B cell (primary cell): Measurements from ENCODE around the gene ZBTB7A. TPM values are rescaled to one million over a fixed set of nuclear protein-coding genes. Genes with fewer than 3 reads are reported as not detected.

Experiments used
- ATAC-seq: fragments of 200-7000 bp; cut with Tn5 transposase; one replicate; pipeline ENCODE4 v1.10.0; 2021; ENCODE audit warnings: low read depth, mild to moderate bottlenecking, moderate number of reproducible peaks, moderate library complexity
- CTCF ChIA-PET: fragments of 350-600 bp; sonication (Branson Sonifier 250); formaldehyde crosslinking; loops from one replicate; lab custom pipeline; 2021; ENCODE audit warnings: antibody characterized with exemption, inconsistent platforms; lab: Charles Lee
- POLR2A ChIA-PET: fragments of 350-600 bp; sonication (Branson Sonifier 250); formaldehyde crosslinking; loops from one replicate; lab custom pipeline; 2021; ENCODE audit warnings: antibody characterized with exemption; lab: Charles Lee
- DNase-seq: peaks from one replicate; pipeline ENCODE4 v3.0.0; 2013
- H2AFZ ChIP-seq: 2 replicates; pipeline ENCODE4 v1.6.1; 2012; ENCODE audit warnings: mild to moderate bottlenecking, low read depth, low read length; ENCODE audit not compliant: insufficient read depth, poor library complexity, severe bottlenecking
- H3K27ac ChIP-seq, 2 donors: 1 replicate in 1 of 2; 2 replicates in 1 of 2; pipeline ENCODE4 v1.5.1; 2012 to 2013; ENCODE audit warnings: low read length in 2 of 2, mild to moderate bottlenecking in 2 of 2, moderate library complexity in 1 of 2
- H3K27me3 ChIP-seq, 4 experiments: fragments of 200-600 bp in 1 of 4; sonication (generic) in 1 of 4; replicated peaks in 1 of 4; 1 replicate in 2 of 4; 2 replicates in 2 of 4; pipeline versions ENCODE4 v1.6.1 to v1.7.0; 2013 to 2016; ENCODE audit warnings: low read length in 3 of 4, mild to moderate bottlenecking in 2 of 4, mixed read lengths in 1 of 4, moderate library complexity in 1 of 4; ENCODE audit not compliant: insufficient read depth in 4 of 4, control insufficient read depth in 3 of 4; ENCODE audit errors: control extremely low read depth in 1 of 4
- H3K36me3 ChIP-seq, 2 experiments: replicated peaks in 1 of 2; 1 replicate in 1 of 2; 2 replicates in 1 of 2; pipeline versions ENCODE4 v1.6.1 to v1.7.1; 2013; ENCODE audit warnings: low read length in 1 of 2; ENCODE audit not compliant: insufficient read depth in 2 of 2, control insufficient read depth in 1 of 2; ENCODE audit errors: control extremely low read depth in 1 of 2, extremely low read depth in 1 of 2
- H3K4me1 ChIP-seq, 2 donors: fragments of 200-600 bp in 1 of 2; sonication (generic) in 1 of 2; 1 replicate in 1 of 2; 2 replicates in 1 of 2; pipeline versions ENCODE4 v1.5.1 to v1.6.1; 2013 to 2017; ENCODE audit warnings: low read length in 2 of 2; ENCODE audit not compliant: control insufficient read depth in 2 of 2, insufficient read depth in 2 of 2
- H3K4me2 ChIP-seq: replicated peaks from 2 replicates; pipeline ENCODE3; 2012; ENCODE audit warnings: mild to moderate bottlenecking, low read depth, low read length; ENCODE audit not compliant: poor library complexity, severe bottlenecking
- H3K4me3 ChIP-seq, 5 experiments: fragments of 200-600 bp in 1 of 5; sonication (generic) in 1 of 5; 1 replicate in 3 of 5; 2 replicates in 2 of 5; pipeline versions ENCODE4 v1.5.1 to v1.7.0; 2011 to 2016; ENCODE audit warnings: low read length in 4 of 5, mild to moderate bottlenecking in 4 of 5, low read depth in 2 of 5, control low read depth in 1 of 5, moderate library complexity in 1 of 5; ENCODE audit not compliant: insufficient read depth in 1 of 5; ENCODE audit errors: control extremely low read depth in 1 of 5, extremely low read depth in 1 of 5
- H3K79me2 ChIP-seq: fragments of 200-600 bp; sonication (generic); one replicate; pipeline ENCODE4 v1.6.0; 2016; ENCODE audit warnings: low read length; ENCODE audit not compliant: control insufficient read depth, insufficient read depth
- H3K9ac ChIP-seq: fragments of 200-600 bp; sonication (generic); 2 replicates; pipeline ENCODE4 v1.6.1; 2017; ENCODE audit warnings: mild to moderate bottlenecking, low read length, moderate library complexity
- H3K9me3 ChIP-seq, 3 donors: one replicate each; pipeline versions ENCODE4 v1.6.1 to v1.7.1; 2013; ENCODE audit warnings: low read length in 2 of 3; ENCODE audit not compliant: control insufficient read depth in 2 of 3, insufficient read depth in 1 of 3; ENCODE audit errors: control extremely low read depth in 1 of 3
- H4K20me1 ChIP-seq: 2 replicates; pipeline ENCODE4 v1.6.0; 2012; ENCODE audit warnings: mild to moderate bottlenecking, low read length; ENCODE audit not compliant: insufficient read depth, control insufficient read depth, poor library complexity, severe bottlenecking
- H3K27ac Mint-ChIP-seq: one replicate; pipeline ENCODE4 v1.8.0; 2021; ENCODE audit warnings: mixed read lengths
- H3K27me3 Mint-ChIP-seq: one replicate; pipeline ENCODE4 v1.8.0; 2021; ENCODE audit warnings: mixed read lengths
- H3K4me1 Mint-ChIP-seq: one replicate; pipeline ENCODE4 v1.8.0; 2021; ENCODE audit warnings: mixed read lengths
- H3K4me3 Mint-ChIP-seq: one replicate; pipeline ENCODE4 v1.8.0; 2021; ENCODE audit warnings: mixed read lengths
- H3K9me3 Mint-ChIP-seq: one replicate; pipeline ENCODE4 v1.8.0; 2022; ENCODE audit warnings: mixed read lengths; ENCODE audit not compliant: insufficient read depth
- CTCF ChIP-seq: fragments of 200-600 bp; IDR thresholded peaks from one replicate; pipeline ENCODE4 v1.8.0; 2022; ENCODE audit warnings: antibody characterized with exemption, mild to moderate bottlenecking
- EZH2 ChIP-seq: IDR thresholded peaks from 2 replicates; pipeline ENCODE4 v1.6.1; 2012; ENCODE audit warnings: borderline replicate concordance, low read depth, mild to moderate bottlenecking, moderate library complexity, low read length; ENCODE audit not compliant: insufficient read depth, poor library complexity, severe bottlenecking
- WGBS: methylation state at CpG from one replicate; pipeline ENCODE4 v1.1.5; 2013; ENCODE audit warnings: missing lambda C conversion rate; ENCODE audit not compliant: insufficient coverage; 5-methylcytosine and 5-hydroxymethylcytosine counted together
- intact Hi-C: fragments of 100-400 bp; cut with micrococcal nuclease; formaldehyde crosslinking; loops from one replicate; pipeline ENCODE4 v1.10.0; 2022
- polyA plus RNA-seq: library from polyadenylated mRNA; depleted of rRNA; stranded (reverse); fragments of >200 nt; gene quantifications from 2 replicates; pipeline ENCODE4 v1.2.3, GENCODE V29; 2012
- total RNA-seq, 2 donors: library from RNA; stranded (reverse); fragments of 120-200 nt in 1 of 2; gene quantifications; 1 replicate in 1 of 2; 2 replicates in 1 of 2; pipeline versions ENCODE4 v1.2.3 to v1.2.4, GENCODE V29; 2013 to 2022

The ZBTB7A gene
- total and polyA plus RNA-seq, 2 donors (not counting 1 experiment from before 2014, with no cell fraction given), result 24.8 to 62.6 TPM

GRCh38 chr19:4095488-4095844, 28.8 kb upstream of the ZBTB7A start:
- no peak overlapping the region for H3K27ac Mint-ChIP-seq
- WGBS, result 99% methylated on average over 12 of the region's 12 CpGs
- CTCF ChIA-PET, result no interaction called here
- Histone ChIP-seq H3K9me3 (no peaks in the 10 kb centered on the region), H2AFZ (no peak overlapping the region), H3K27me3 (no peaks in the 10 kb centered on the region), H3K36me3 (peaks cover 0 to 44% of the 10 kb centered on the region in 2 experiments), H3K27ac (no peak overlapping the region), H3K4me2 (no peak overlapping the region), H4K20me1 (no peaks in the 10 kb centered on the region), H3K9ac (no peak overlapping the region), H3K4me1 (no peaks in the 10 kb centered on the region), H3K4me3 (no peak overlapping the region), H3K79me2 (peaks cover 12% of the 10 kb centered on the region)
- DNase-seq (no peak), ATAC-seq (no peak)
- no peaks in the 10 kb centered on the region for H3K27me3 Mint-ChIP-seq
- H3K9me3 Mint-ChIP-seq, result no peaks in the 10 kb centered on the region
- H3K4me3 Mint-ChIP-seq, result no peak overlapping the region
- POLR2A ChIA-PET, result no interaction called here
- intact Hi-C loops, result no loop called here
- no peaks in the 10 kb centered on the region for H3K4me1 Mint-ChIP-seq
- no peak for TF ChIP-seq CTCF
- TF ChIP-seq EZH2, result no peak

DNA sequence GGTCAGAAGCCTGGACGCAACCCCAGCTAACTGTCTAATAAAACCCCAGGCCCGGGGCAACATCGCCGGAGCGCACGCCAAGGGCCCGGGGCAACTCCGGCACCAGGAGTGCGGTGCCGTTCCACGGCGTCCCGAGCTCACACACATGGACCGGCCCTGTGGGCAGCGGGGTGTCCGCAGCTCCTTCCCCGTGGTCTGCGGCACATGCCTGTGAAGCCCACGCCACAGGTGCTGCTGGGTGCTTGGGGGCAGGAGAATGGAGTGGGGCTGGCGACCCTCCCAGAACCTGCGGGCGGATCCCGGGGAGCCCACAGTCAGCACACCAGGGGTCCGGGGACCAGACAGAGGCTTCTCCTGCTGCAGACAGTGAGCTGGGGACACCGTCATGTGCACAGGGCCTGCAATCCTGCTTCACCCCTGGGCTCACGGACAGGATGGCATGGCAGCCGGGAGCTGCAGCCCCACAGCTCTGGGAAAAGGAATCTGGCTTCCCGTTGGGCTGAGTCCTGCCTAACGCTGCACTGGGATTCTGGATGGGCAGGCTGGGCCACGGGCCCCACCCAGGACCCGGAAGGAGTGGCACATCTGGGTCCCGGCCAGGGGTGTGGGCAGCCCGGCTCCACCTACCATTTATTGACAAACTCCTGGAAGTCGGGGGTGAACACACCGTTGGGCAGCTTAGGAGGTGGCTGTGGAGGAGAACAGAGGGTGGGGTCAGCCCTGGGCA, 28.2 kb upstream of the ZBTB7A start:
- Histone ChIP-seq H3K79me2 (peaks cover 12% of the 10 kb centered on the region), H2AFZ (no peak overlapping the region), H3K9me3 (no peaks in the 10 kb centered on the region), H3K27ac (no peak overlapping the region), H3K4me2 (no peak overlapping the region), H3K4me1 (peaks cover under 1 to 2% of the 10 kb centered on the region in 2 donors), H3K36me3 (peaks cover 0 to 41% of the 10 kb centered on the region in 2 experiments), H3K4me3 (no peak overlapping the region), H3K27me3 (no peaks in the 10 kb centered on the region), H4K20me1 (no peaks in the 10 kb centered on the region), H3K9ac (no peak overlapping the region)
- Mint-ChIP-seq H3K9me3 (no peaks in the 10 kb centered on the region), H3K4me1 (no peaks in the 10 kb centered on the region), H3K4me3 (no peak overlapping the region), H3K27me3 (no peaks in the 10 kb centered on the region), H3K27ac (no peak overlapping the region)
- intact Hi-C loops, result no loop called here
- CTCF ChIA-PET, result interaction anchor here (1.0 kb wide), 1 partner anchor 45 kb away, joined by 4 read pairs; no protein-coding TSS in a partner anchor
- POLR2A ChIA-PET, result no interaction called here
- DNase-seq (no peak), ATAC-seq (no peak)
- 95% methylated on average over 21 of the region's 35 CpGs for WGBS
- TF ChIP-seq CTCF (no peak), EZH2 (no peak)
